HCT116 (cell line): ENCODE data around the gene PGD.

Experiments used
- CEBPB ChIP-seq: IDR thresholded peaks from 2 replicates; pipeline ENCODE4 v1.6.1; 2012; ENCODE audit warnings: low read depth
- SIN3A ChIP-seq: IDR thresholded peaks from 2 replicates; pipeline ENCODE4 v1.6.1; 2012; ENCODE audit warnings: low read depth
- YY1 ChIP-seq: IDR thresholded peaks from 2 replicates; pipeline ENCODE4 v1.6.1; 2011; ENCODE audit warnings: low read length, low read depth, moderate library complexity, mild to moderate bottlenecking; ENCODE audit not compliant: insufficient replicate concordance; ENCODE audit errors: extremely low read depth
- TF ChIP-seq, protein P1 (sequence below), 3 experiments: fragments of 200-600 bp in 1 of 3; sonication (generic) in 1 of 3; IDR thresholded peaks in 2 of 3; conservative IDR thresholded peaks in 1 of 3; 2 replicates each; pipeline ENCODE4 v1.5.1; 2012 to 2017; ENCODE audit warnings: low read depth in 2 of 3, low read length in 2 of 3, antibody characterized with exemption in 1 of 3, borderline replicate concordance in 1 of 3, control low read depth in 1 of 3, mild to moderate bottlenecking in 1 of 3, mixed read lengths in 1 of 3, mixed run types in 1 of 3, moderate library complexity in 1 of 3; ENCODE audit not compliant: insufficient read depth in 1 of 3
- TF ChIP-seq, protein P2 (sequence below): IDR thresholded peaks from 2 replicates; pipeline ENCODE4 v1.6.1; 2011; ENCODE audit warnings: mild to moderate bottlenecking, low read length, moderate library complexity; ENCODE audit not compliant: insufficient replicate concordance; ENCODE audit errors: extremely low read depth

DNA sequence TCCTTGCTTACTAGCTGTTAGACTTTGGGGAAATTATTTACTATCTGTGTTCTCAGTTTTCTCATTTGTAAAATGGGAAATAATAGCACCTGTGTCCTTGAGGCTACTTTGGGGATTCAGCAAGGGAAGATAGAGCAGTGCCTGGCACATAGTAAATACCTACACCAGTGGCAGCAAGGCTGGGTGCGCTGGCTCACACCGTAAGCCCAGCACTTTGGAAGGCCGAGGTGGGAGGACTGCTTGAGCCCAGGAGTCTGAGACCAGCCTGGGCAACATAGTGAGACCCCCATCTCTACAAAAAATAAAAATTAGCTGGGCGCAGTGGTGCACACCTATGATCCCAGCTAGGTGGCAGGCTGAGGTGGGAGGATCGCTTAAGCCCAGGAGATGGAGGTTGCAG lies 22.8 kb downstream of the PGD start:
- TF ChIP-seq, protein P1, sequence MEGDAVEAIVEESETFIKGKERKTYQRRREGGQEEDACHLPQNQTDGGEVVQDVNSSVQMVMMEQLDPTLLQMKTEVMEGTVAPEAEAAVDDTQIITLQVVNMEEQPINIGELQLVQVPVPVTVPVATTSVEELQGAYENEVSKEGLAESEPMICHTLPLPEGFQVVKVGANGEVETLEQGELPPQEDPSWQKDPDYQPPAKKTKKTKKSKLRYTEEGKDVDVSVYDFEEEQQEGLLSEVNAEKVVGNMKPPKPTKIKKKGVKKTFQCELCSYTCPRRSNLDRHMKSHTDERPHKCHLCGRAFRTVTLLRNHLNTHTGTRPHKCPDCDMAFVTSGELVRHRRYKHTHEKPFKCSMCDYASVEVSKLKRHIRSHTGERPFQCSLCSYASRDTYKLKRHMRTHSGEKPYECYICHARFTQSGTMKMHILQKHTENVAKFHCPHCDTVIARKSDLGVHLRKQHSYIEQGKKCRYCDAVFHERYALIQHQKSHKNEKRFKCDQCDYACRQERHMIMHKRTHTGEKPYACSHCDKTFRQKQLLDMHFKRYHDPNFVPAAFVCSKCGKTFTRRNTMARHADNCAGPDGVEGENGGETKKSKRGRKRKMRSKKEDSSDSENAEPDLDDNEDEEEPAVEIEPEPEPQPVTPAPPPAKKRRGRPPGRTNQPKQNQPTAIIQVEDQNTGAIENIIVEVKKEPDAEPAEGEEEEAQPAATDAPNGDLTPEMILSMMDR (IDR thresholded peaks at IDR 0.05 in 2 of 3, conservative IDR thresholded peaks at IDR 0.05 in 1 of 3; ENCODE audit: borderline replicate concordance in 1 of 3, insufficient read depth in 1 of 3, low read depth in 2 of 3, low read length in 2 of 3): no peak
- TF ChIP-seq SIN3A (no peak), YY1 (no peak), CEBPB (no peak)
- TF ChIP-seq, protein P2, sequence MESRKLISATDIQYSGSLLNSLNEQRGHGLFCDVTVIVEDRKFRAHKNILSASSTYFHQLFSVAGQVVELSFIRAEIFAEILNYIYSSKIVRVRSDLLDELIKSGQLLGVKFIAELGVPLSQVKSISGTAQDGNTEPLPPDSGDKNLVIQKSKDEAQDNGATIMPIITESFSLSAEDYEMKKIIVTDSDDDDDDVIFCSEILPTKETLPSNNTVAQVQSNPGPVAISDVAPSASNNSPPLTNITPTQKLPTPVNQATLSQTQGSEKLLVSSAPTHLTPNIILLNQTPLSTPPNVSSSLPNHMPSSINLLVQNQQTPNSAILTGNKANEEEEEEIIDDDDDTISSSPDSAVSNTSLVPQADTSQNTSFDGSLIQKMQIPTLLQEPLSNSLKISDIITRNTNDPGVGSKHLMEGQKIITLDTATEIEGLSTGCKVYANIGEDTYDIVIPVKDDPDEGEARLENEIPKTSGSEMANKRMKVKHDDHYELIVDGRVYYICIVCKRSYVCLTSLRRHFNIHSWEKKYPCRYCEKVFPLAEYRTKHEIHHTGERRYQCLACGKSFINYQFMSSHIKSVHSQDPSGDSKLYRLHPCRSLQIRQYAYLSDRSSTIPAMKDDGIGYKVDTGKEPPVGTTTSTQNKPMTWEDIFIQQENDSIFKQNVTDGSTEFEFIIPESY: no peak
